ENCODE measurements around the gene ITPR1. TPM values are rescaled to one million over a fixed set of nuclear protein-coding genes. Genes with fewer than 3 reads are reported as not detected.
A peak's percentile ranks its signal among the peaks of the same experiment; 100 is the strongest.
"Not testable (repeated sequence)": the region's sequence is repeated elsewhere in the genome, so short reads cannot be mapped to it uniquely, and the experiment has no call there.

Gene ITPR1
- total RNA-seq (ENCODE audit: insufficient read depth, low replicate concordance), result 251 TPM

DNA sequence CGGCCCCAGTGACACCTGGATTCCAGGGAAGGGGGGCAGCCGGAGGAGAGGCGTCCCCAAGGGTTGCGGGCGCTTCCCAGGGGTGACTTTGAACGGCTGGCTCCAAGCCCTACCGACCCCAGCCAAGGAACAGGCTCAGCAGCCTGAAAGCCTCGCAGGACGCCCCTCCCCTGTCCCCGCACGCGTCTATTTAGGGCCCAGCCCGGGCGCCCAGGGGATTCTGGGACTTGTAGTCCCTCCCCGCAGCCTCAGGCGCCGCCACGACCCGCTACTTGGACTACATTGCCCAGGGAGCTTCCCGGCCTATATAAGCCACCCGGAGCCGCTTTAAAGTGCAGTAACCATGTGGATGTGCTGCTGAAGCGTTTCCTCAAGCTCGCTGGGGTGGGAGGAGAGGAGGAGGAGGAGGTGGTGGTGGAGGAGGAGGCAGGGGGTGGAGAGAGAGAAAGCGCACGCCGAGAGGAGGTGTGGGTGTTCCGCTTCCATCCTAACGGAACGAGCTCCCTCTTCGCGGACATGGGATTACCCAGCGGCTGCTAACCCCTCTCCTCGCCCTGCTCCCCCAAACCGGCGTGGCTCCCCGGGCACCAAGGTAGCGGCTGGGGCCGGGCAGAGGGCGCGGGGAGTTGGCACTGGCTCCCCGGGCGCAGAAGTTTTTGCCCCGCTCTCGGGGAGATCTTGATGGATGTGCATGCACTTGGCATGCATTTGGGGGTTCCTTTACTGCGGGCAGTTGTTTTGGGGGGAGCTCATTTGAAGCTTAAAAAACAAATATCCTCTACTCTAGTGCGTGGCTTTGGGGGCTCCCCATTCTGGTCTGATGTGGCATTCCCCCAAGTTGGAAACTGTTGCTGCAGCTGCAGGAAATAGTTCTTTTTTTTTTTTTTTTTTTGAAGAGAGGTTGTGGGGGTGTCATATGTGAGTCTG lies at the start of gene ITPR1:
TSS of gene ITPR1 (plus strand) at position 335 of the 927 bp plus-strand sequence. CDS start 23,144 bp downstream, outside the sequence.
- DNase-seq (ENCODE audit: low spot score), result peak; percentile 99

DNA sequence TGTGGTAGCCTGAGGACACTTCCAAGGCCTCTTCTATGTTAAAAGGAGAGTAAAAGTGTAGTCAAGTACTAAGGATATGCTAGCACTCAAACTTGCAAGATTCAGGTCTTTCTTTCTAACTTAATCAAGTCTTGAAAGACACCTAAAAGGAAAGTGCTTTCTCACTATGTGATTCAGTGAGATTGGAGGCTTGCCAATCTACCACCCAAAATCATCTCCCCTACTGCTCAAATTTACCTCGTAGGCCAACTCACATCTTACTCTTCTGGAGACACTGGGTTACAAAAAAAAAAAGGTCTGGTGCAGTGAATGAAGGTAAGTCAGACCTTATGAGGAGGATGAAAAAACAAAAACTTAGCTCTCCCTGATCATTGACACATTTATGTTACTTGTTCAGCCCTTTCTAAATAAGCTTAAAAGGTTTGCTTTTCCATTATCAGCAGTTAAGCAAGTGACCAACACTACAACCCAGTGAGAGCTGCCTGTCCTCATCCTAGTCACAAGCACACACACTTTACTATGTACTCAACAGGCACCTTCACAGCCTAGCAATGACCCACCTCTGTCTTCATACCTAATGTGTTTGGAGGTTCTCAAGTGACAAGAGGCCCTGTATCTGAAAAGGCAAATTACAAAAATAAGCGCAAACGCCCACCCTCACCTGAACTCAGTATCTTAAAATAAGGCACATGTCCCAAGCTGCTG lies 45.7 kb upstream of the ITPR1 start:
- DNase-seq (ENCODE audit: low spot score), result no peak

DNA sequence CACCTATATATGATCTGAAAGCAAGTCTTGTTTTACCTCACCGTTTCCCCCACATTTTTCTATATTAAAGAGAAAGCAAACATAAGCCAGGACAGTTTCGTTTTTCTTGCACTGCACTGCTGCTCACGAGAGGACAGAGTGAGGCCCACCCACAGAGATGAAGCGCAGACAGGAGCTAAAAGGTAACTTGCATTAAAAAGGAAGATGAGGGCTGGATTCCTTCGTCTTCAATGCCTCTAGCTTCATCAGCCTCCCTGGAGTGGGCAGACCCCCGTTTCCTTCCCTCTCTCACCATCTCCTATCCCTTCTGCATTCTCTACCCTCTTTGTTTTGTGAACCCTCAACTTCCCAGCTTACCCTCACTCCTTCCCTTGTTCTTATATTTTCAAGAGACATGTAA lies 45.0 kb upstream of the ITPR1 start:
- no peak for DNase-seq (ENCODE audit: low spot score)

DNA sequence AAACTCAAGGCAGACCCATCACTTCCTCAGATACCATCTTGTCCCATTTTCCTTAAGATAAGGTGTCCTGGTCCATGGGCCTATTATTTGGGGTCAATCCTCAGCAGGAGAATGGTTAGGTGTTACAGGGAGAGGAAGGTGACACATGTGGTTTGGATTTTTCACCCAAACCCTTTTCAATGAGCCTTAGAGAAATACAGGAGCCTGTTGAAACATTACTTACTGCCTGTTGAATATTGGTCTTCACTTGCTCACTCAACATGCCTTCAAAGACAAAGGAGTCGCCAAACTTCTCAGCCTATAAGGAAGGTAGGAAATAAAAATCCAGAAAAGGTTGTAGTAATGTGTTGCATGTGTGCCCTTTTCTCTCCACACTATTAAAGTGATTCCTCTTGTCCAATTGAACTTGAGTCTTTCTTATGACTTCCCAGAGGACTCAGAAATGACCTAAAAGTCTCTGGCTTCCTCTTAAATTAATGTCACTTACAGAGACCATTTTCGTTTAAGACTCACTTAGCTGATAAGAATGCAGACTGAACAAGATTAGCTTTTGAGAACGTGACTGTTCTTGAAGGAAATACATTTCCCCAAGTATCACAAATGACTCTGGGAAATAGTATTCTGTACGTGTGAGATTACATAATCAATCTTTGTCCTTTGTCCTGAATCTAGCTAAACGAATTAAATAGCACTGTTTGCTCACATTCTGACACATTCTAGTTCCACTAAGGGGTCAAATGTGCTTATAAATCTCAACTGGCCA lies 43.9 kb upstream of the ITPR1 start:
- DNase-seq (ENCODE audit: low spot score), result no peak

DNA sequence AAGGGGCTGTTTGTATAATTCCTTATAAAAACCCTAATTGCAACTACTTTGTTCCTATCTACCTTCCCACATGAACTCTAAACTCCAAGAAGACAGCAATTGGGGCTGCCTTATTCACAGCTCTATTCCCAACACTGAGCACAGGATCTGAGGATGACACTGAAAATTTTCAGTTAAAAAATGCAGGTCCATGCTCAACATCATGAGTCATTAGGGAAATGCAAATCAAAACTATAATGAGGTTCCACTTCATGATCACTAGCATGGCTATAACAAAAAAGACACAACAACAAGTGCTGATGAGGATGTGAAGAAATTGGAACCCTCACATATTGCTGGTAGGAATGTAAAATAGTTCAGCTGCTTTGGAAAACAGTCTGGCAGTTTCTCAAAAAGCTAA lies 39.0 kb upstream of the ITPR1 start:
- DNase-seq (ENCODE audit: low spot score), result no peak

DNA sequence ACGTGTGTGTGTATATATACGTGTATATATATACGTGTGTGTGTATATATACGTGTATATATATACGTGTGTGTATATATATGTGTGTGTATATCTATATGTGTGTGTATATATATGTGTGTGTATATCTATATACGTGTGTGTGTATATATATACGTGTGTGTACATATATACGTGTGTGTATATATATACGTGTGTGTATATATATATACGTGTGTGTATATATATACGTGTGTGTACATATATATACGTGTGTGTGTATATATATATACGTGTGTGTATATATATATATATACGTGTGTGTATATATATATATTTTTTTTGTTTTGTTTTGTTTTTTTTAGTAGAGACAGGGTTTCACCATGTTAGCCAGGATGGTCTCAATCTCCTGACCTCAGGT lies 36.4 kb upstream of the ITPR1 start:
- not testable (repeated sequence) for DNase-seq (ENCODE audit: low spot score)

DNA sequence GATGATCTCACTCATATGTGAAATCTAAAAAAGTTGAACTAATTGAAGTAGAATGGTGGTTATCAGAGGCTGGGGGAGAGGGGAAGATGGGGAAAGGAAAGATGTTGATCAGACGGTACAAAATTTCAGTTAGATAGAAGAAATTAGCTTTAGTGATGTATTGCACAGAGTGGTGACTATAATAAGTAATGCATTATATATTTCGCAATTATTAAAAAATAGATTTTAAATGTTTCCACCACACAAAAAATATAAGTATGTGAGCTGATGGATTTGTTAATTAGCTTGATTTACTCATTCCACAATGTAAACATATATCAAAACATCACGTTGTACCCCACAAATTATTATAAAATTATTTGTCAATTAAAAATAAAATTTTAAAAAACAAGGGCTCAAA lies 34.2 kb upstream of the ITPR1 start:
- DNase-seq (ENCODE audit: low spot score), result no peak

DNA sequence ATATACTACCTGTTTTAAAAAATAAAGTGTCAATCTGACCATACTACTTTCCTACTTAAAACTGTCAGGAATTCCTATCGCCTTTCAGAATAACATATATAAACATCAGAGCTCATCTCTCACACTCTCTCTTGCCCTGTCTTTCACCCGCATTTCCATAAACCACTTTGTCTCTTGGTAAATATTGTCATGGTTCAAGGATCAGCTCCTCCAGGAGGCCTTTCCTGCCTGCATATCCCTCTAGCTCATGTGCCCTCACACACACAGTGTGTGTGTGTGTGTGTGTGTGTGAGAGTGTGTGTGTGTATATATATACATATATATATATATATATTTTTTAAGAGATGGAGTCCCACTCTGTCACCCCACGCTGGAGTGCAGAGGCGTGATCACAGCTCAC lies 32.8 kb upstream of the ITPR1 start:
- DNase-seq (ENCODE audit: low spot score), result no peak

DNA sequence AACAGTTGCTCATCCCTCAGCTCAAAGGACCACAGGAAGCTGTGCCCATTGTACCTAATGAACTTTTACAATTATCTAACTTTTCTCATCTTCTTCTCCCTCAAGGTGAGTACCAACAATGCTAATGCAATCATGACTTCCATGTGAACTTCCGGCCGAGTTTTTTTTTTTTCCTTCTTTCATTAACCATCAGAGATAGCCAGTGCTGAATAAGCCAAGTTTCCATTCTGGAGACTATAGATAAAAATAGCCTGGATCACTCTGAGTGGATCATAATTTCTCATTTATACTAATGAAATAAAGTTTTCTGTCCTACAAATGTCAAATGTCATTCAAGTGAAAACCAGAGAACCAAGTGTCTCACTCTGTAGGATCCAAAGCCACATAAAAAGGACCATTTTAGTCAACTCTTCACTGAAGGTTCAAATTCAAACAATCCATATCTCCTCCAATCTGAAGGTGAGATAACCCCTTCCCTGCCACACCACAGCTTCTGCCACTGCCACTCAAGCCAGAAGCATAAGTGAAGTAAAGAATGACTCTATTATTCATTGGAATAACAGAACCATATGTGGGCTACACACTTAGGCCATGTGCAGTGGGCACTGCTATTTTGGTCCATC lies 31.6 kb upstream of the ITPR1 start:
- DNase-seq (ENCODE audit: low spot score), result no peak

DNA sequence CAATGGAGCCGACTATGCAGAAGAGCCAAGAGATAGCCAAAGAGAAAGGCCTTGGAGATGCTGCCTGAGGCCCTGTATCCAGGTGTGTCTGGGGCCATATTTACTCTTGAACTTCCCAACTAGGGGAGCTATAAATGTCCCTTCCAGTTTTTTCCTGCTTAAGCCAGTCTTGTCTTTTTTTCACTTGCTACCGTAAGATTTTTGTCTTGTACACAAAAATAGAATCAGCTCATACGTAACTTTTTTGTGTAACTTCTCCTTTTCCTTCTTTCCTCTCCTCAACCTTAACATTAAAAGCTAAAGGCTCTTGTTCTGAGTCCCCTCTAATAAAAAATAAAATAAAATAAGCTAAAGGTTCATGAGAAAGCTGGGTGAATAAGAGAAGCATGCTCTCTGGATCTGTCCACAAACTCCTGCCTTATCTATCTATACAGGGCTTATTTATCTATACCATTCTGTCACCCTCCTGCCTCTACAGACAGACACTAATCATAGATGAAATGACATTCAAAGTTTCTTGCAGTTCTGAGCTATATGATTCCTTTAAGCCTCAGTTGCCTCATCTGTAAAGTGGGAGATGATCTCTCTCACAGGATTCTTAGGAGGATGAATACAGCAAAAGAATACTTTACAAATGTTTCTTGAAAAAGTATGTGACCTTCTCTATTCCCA lies 30.6 kb upstream of the ITPR1 start:
- DNase-seq (ENCODE audit: low spot score), result no peak

DNA sequence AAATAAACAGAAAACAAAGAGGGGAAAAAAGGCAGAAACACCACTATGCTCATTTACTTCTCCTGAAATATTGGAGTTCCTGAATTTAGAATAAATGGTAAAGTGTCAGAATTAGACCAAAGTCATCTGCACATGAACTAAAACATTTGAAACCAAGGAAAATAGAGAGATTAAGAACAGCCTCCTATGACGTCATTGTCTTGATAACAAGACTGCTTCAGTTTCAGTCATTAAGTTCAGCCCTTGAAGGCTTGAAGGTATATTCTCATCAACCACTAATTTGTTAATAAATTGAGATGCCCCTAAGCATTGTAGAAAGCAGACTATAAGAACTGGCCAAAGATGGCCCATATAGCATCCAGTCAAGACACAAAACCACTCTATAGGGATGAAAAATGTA lies 28.6 kb upstream of the ITPR1 start:
- no peak for DNase-seq (ENCODE audit: low spot score)

DNA sequence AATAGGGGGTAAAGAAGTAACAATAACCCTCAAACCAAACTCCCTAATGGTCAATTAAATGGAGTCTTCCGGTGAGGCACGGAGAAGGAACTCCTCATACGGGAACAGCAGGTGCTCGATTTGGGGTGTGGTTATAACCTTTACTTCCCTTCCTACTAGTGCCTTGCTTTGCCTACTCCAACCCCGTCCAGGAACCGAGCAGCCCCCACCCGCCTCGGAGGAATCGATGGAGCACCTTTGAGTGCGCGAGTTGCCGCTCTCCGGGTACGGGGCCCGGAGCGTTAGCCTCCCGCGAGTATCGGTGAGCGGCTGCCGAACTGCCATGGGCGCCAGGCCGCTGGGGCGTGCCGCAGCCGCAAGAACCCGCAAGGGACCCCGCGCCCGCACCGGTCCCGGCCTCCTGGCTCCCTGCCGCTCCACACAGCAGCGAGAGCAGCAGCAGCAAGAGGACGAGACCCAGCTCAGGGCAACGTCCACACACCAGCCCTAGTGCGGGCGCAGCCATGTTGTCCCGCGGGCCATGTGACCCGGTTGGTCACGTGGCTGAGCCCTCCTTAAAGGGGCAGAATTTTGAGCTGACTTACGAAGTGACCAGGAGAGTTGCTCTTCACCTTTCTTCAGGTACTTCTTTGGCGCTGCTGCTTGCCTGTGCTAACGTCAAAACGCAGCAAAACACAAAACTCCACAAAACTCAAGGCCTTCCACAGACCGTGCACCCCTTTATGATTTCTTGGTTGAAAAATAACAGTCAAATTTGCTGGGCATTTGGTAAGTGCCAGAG lies 26.2 kb upstream of the ITPR1 start, which contains the start of gene SUMF1:
TSS of gene SUMF1 (minus strand) at position 529 of the 781 bp plus-strand sequence. CDS start at position 505, 24 bp downstream.
- peak; percentile 83 for DNase-seq (ENCODE audit: low spot score)

DNA sequence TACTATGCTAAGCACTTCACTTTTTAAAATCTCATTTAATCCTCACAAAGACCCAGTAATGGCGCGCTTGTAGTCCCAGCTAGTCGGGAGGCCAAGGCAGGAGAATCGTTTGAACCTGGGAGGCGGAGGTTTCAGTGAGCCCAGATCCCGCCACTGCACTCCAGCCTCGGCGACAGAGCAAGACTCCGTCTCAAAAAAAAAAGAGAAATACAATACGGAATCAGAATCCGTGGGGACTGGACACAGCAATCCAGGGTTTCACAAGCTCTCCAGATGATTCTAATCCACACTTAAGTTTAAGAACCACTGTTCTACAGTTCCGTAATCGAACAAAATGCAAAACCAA lies 25.7 kb upstream of the ITPR1 start:
- DNase-seq (ENCODE audit: low spot score), result no peak

DNA sequence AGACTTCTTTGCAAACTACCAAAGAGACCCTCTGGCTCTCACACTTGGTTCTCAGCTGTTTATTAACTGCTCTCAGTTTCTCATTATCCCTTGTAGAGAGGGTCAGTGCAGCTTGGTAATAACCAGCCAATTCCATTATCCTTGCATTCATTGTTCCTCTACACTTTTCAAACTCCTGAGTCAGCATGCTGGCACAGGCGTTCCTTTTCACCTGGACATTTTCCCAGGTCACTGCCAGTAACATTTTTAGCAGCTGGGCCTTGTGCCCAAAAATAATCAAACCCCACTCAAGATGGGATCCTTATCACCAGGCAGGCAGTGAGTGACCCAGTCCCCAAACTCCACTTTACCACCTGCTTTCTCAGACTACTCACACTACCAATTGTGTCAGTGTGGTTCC lies 21.2 kb upstream of the ITPR1 start:
- no peak for DNase-seq (ENCODE audit: low spot score)

DNA sequence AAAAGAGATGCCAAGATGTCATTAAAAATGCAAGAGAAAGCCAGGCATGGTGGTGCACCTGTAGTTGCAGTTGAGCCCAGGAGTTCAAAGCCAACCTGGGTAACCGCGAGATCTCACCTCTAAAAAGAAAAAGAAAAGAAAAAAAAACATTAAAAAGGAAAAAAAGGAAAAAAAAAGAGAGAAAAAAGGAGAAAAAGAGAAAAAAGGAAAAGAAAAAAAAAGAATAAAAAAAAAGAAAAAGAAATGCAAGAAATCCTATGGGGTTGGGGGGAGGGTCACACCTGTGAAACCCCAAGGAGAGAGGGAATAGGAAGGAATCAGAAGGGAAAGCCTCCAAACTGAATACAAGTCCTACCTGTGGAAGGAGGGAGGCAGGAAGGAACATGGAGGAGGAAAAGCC lies 20.8 kb upstream of the ITPR1 start:
- no peak for DNase-seq (ENCODE audit: low spot score)

DNA sequence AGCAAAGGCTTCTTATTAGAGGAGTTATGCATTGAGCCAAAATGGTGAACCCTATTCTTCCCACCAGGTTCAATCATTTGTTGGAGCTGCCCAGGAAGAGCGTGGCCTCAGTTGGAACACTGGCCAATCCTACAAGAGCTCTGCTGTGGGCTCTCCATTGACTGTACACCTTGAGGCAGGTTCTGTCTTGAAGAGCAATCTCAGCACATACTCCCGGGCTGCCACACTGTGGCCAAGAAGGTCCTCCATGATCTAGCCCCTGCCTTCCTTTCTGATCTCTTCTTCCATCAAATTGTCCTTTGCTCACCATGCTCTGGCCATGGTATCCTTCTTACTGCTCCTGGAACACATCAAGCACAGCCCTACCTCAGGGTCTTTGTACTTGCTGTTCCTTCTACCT lies 20.4 kb upstream of the ITPR1 start:
- no peak for DNase-seq (ENCODE audit: low spot score)

DNA sequence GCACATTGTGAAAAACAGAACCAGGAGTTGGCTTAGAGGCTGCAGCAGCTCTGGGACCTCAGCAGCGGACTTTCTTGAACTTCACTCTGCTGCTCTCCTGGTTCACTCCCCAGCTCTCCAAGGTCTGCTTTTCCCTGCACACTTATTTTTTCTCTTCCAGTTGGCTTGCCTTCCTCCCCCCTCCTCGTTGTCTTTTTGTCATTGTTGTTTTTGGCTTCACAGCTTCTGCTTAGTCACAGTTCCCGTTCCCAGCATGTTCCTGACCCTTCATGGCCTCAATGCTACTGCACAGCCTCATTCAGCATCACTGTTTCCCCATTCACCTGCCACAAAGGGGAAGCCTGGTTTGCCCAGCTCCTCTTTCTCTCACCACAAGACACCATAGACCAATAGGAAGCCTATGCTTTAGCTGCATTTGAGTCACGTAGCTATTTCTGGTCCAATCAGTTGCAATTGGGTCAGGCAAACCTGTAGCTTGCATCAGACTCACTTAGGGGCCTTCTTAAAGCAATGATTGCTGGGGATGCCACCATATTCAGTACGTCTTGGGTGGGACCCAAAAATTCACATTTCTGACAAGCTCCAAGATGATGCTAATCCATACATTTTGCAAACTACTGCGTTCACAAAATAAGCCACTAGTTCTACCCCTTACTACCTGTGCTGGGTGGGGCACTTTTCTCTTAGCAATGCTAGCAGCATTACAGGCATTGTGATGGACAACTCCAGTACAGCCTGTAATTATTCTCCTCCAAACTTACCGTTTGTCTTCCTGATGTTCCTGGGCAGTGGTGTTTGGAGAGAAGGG lies 18.3 kb upstream of the ITPR1 start:
- DNase-seq (ENCODE audit: low spot score), result peak; percentile 28

DNA sequence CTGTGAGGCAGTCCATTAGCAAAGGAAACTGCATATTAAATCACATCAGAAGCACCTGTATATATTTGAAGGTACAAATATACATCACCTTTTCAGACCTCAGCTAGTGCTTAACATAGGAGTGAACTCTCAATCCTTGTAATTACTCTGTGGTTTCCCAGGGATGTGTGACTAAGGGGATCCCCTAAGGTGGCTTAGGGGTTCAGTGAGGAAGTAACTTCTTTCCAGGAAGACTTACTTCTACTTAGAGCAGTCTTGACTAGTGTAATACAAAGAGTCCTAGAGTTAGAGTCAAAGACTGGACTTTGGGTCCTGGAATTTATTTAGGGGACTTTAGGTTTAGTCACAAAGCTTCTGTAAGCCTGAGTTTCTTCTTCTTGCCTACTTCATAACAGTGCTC lies 17.3 kb upstream of the ITPR1 start:
- DNase-seq (ENCODE audit: low spot score), result no peak

DNA sequence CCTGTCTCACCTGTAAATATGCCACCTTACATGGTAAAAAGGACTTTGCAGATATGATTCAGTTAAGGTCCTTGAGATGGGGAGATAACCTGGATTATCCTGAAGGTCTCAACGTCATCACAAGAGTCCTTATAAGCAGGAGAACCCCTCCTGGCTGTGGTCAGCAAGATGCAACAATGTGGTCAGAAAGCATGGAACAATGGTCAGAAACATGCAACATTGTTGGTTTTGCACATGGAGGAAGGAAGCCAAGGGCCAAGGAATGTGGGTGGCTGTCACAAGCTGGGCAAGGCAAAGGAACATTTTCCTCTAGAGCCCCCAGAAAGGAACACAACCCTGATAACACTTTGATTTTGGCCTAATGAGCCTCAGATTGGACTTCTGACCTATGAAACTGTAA lies 16.7 kb upstream of the ITPR1 start:
- no peak for DNase-seq (ENCODE audit: low spot score)
